Keratinocyte (primary cell): ENCODE measurements around the gene WDSUB1.

Experiments used
- EZH2 ChIP-seq: IDR thresholded peaks from one replicate; pipeline ENCODE4 v1.6.1; 2012; ENCODE audit warnings: inconsistent platforms, mild to moderate bottlenecking, low read length, moderate library complexity
- TF ChIP-seq, protein P1 (sequence below), 3 experiments: IDR thresholded peaks in 1 of 3; conservative IDR thresholded peaks in 1 of 3; optimal IDR thresholded peaks in 1 of 3; 2 replicates in 2 of 3; 3 replicates in 1 of 3; pipeline versions ENCODE3 to v1.5.1; 2011; ENCODE audit warnings: low read length in 3 of 3, mild to moderate bottlenecking in 3 of 3, moderate library complexity in 2 of 3, control low read depth in 1 of 3, inconsistent platforms in 1 of 3; ENCODE audit not compliant: insufficient read depth in 2 of 3; ENCODE audit errors: extremely low read depth in 1 of 3

DNA sequence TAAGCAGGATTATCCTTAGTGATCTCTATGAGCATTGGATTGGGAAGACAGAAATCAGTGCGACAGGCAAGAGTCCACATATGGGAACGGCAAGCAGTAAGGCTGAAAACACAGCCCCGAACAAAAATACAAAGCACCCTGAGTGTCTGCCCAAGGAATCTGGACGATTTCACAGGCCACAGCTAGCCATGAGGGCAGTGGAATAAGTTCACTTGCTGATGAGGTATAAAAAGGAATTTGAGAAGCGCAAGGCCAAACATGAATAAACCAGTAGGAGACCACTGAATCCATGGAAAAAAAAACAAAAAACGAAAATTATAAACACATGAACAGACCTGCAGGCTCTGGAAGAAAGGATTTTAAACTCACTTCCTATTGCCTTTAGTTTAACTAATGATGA, 24.3 kb downstream of the WDSUB1 start:
- TF ChIP-seq, protein P1, sequence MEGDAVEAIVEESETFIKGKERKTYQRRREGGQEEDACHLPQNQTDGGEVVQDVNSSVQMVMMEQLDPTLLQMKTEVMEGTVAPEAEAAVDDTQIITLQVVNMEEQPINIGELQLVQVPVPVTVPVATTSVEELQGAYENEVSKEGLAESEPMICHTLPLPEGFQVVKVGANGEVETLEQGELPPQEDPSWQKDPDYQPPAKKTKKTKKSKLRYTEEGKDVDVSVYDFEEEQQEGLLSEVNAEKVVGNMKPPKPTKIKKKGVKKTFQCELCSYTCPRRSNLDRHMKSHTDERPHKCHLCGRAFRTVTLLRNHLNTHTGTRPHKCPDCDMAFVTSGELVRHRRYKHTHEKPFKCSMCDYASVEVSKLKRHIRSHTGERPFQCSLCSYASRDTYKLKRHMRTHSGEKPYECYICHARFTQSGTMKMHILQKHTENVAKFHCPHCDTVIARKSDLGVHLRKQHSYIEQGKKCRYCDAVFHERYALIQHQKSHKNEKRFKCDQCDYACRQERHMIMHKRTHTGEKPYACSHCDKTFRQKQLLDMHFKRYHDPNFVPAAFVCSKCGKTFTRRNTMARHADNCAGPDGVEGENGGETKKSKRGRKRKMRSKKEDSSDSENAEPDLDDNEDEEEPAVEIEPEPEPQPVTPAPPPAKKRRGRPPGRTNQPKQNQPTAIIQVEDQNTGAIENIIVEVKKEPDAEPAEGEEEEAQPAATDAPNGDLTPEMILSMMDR (optimal IDR thresholded peaks at IDR 0.05 in 1 of 3, IDR thresholded peaks at IDR 0.05 in 1 of 3, conservative IDR thresholded peaks at IDR 0.05 in 1 of 3; ENCODE audit: extremely low read depth in 1 of 3, insufficient read depth in 2 of 3, low read length in 3 of 3): no peak
- no peak for TF ChIP-seq EZH2
